HG02588 (cell line): ENCODE data around the gene PARD3B.

ENCODE experiments used
- ATAC-seq: cut with Tn5 transposase; IDR thresholded peaks from one replicate; pipeline ENCODE4 v1.9.1; 2021; ENCODE audit warnings: mild to moderate bottlenecking, moderate library complexity; ENCODE audit not compliant: unreplicated experiment

Gene PARD3B

DNA sequence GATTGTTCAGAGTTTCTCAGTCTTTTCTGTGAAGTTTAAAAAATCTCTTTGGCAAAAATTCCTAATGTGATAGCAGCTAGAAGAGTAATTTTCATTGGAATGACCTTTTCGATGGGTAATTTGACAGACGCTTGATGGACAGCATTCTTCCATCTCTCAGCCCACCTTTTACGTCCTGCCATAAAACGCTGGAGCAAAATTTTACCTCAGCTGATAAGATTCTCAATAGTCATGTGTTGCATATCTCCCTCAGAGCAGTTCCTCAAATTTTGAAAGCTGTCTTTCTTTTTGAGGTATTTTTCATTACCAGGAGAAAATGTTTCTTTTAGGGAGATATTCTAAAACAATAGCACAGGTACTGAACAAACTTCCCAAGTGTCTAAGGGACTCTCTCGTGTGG lies 441.4 kb downstream of the PARD3B start:
- no peak for ATAC-seq

DNA sequence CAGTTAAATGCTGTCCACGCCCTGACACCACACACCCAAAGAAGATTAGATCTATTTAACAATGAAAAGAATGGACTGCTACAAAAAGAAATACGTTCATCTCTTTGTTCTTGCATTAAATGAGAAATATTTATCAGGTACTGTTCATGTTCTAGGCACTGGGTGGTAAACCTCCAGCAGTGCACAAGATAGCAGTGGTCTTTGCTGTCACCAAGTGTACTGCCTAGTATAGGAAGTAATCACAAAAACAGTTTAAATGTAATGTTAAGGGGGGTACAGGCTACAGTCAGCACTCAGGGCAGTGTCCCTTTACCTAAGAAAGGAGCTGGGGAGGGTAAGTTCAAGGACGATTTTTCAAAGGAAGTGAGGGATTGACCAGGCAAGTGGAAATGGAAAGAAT lies 443.6 kb downstream of the PARD3B start:
- no peak for ATAC-seq

- ATAC-seq, result no peak
Measured at GRCh38 chr2:204989877-204990276, 444.6 kb downstream of the PARD3B start.

DNA sequence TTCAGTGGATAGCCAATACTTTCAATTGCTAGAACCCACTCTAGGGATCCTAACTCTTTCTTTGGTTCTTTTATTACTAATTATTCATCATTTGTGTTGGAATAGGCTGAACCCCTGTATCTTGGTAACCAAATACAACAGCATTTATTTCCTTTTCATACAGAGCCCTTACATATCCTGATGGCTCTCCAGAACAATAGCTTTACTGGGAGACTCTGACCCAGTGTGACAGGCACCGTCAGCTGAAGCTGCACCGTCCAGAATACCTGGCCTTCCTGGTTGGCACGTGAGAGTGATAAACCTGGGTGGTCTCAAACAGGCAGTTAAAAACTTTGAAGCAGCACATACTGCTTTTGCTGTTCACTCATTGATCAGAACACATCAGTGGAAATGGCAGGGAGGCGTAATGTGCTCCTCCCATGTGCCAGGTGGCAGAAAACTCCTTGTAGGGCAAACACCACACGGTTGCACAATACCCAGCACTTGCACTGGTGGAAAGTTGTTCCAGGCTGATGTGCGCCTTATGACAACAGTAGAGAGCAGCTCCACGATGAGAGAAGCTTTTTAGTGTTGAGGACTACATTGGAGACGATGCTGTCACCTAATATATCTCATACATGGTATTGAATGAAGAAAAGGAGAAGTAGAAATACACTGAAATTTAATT lies 456.2 kb downstream of the PARD3B start:
- ATAC-seq, result no peak

GRCh38 chr2:205002390-205002789 lies 457.1 kb downstream of the PARD3B start:
- no peak for ATAC-seq

- no peak for ATAC-seq
Measured at GRCh38 chr2:205003288-205003687, 458.0 kb downstream of the PARD3B start.

GRCh38 chr2:205010196-205010595 lies 464.9 kb downstream of the PARD3B start:
- no peak for ATAC-seq

- ATAC-seq, result no peak
Measured at GRCh38 chr2:205011031-205011430, 465.8 kb downstream of the PARD3B start.

DNA sequence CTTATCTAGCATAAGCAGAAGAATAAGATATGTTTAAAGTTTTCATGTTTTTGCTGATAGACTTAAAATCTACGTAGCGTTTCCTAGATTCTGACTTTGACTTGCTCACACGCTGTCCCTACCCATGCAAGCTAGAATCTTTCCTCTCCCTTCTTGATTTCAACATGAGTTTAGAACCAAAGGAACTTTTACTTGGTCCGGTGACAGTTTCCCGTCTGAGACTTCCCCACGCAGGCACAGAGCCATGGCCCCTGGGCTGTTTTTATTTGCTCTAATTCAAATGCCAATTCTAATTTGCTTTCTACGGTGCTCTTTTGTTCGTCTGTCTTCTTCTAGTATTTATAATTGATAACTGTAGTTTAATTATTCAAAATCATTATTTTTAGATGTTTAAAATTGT lies 467.7 kb downstream of the PARD3B start:
- ATAC-seq, result no peak

GRCh38 chr2:205013586-205013985 lies 468.3 kb downstream of the PARD3B start:
- ATAC-seq, result no peak

GRCh38 chr2:205014201-205014600 lies 468.9 kb downstream of the PARD3B start:
- ATAC-seq, result no peak

DNA sequence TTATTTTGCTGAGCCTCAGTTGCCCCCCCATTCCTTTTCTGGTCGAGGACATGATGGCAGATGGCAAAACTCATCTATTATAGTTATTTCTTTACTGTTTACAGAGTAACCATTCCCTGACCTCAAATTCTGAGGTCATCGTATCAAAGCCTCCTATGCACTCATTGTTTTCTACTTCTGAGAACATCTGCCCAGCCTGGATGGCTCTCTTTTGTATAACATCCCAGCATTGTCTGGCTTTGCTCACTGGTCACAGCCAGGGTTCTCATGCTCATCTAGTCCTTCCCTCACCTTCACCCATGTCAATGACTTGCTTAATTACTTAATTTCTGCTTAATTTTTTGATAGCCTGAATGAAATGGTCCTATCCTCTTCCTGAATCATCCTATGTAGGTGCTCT lies 472.1 kb downstream of the PARD3B start:
- ATAC-seq, result no peak

DNA sequence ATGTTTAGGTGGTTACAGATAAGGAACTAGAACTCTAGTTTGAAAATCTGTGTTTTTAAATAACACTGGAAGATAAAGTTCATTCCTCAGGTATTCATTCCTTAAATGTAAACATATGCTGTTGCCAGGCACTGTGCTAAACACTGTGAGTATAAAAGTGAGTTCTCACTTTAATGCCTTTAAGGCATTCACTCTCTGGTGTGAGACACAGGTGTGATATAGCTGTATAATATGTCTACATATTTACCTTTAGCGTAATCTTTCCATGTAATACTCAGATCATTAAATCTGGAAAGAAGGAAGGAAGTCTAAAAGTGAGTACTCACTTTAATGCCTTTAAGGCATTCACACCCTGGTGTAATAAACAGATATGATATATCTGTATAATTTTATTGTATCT lies 472.6 kb downstream of the PARD3B start:
- ATAC-seq, result no peak

DNA sequence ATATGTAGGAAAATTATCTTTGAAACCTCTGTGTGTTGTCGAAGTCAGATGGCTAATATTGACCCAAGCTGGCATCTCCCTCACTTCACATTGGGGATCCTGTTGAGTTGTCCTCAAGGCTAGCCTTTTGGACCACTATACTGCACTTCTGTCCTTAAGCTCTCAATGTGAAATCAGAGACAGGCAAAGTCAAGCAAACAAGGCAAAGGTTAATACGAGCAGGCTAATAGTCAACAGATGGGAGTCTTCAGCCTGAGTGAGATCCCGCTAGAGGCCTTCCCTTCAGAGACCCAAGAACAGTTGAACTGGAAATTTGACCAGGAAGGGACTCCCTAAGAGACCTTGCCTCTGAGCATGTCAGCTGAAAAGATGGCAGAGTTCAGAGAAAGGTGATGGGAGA lies 475.4 kb downstream of the PARD3B start:
- no peak for ATAC-seq

DNA sequence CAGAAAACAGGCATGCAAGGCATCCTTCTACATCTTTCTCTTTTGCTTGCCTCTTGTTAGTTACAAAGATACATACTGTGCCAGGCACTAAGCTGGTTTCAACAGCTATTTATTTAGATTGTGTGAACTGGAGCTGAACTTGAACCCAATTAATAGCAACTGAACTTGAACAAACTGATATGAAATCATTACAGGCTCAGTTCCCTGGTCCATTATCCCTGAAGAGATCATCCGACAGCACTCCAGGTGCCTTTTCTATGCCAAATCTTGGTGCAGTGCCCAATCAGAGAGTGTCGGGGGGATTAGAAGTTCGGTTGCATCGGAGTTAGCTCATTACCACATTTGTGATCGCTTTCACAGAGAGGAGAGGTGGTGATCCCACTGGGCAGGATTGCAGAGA lies 477.6 kb downstream of the PARD3B start:
- ATAC-seq, result no peak

DNA sequence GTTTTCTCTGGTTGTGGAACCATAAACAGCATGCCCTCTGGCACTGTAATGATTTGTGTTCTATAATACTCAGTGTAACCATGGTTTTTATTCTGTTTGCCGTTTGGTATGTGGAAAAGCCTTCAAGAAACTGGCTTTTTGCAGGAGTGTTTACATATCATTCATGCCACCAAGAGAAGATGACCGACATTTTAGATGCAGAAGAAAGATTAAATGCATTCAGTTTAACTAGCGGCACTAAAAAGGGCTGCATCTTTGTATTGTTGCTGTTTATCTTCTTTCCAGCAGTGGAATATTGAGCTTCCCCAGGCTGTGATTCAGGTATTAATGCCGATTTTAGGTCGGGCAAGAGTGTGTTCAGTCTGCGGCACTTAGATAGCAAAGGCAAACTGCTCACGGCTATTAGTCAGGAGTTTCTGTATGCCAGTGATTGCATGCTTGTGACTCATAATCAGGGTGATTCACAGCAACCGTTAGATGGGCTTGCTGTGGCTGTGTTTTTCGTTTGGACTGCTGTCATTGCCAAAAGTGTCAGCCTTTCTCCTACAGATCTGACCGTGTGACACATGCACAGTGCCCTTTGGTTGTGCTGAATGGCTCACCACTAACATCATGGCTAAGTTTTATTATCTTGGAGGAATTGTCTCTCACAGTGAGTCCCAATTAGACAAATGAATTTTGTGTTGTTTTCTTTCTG lies 479.7 kb downstream of the PARD3B start:
- no peak for ATAC-seq

DNA sequence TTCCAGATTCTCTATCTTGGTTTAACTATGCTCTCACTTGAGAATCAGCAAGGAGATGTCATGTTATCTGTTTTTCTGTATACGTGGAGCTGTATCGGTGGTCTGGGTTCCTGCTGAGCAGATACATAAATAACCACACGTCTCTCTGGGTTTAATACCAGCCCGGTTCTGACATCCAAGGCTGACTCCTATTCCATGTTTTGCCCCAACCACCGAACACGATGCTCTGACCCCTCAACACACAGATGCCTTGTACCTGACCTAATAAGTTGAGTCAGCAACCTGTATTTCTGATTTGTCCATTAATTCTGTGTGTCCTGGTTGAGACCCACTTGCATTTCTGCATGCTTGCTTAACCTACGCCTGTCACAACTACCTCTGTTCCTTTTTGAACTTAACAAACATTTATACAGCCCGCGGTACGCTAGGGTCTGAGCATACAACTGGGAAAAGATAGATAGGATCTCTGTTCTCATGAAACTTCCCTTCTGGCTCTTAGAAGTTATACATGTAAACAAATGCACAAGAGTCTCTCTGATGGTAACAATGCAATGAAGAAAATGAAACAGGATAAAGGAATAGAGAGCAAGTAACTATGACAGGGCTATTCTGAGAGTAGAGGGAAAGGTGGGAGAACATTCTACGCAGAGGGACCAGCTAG lies 480.4 kb downstream of the PARD3B start:
- ATAC-seq, result no peak

GRCh38 chr2:205030695-205031094 lies 485.4 kb downstream of the PARD3B start:
- ATAC-seq, result no peak

DNA sequence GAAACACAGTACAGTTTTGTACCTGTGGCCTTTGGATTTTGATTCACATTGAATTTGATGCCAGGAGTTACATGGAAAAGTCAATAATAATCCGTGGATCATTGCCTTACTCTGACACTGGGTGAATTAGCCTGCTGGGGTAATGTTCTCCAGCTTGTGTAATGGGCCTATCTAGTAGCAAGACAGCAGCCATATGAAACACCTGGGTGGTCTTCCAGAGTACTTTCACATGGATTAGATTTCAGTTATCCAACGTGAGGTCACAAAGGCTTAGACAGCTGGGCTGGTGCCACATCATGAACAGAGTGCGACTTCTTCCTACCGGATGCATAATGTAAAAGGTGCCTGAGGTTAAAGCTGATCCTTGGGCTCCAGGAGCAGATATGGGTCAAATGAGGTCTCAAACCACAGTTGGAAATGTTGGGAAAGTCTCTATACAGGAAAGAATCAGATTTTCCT lies 486.8 kb downstream of the PARD3B start:
- no peak for ATAC-seq

DNA sequence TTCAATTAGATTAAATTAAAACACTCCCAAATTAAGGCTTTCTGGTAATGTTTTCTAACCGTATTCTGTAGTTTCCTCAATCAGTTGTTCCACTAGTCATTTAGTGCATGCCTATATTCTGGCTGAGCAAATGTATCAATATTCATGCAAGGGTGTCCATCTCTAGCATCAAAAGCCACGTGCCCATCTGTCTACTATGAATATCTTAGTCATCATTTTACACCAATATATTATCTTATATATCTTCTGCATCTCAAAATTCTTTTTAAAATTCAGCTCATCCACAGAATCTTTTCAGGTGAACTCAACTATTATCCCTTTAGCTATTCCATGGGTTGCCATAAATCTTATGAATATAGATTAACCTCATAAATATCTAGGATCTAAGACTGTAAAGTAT lies 488.2 kb downstream of the PARD3B start:
- ATAC-seq, result no peak

DNA sequence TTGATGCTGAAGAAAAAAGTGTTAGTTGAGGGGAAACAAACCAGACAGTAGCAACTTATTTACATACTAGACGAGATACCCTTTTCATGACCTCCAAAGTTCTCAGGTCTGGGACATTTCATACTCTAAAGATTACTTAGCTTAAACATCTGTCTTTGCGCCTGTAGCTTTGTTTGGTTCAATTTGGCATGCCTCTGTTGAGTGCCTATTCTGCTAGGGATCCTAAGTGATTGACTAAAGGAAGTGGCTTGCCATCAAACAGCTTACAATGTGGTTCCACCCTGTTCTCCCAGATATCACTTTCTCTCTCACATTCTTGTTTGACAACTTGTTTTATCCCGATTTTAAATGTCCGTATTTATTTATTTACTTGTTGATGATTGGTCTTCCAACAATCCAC lies 488.8 kb downstream of the PARD3B start:
- ATAC-seq, result no peak

- no peak for ATAC-seq
Measured at GRCh38 chr2:205040323-205040722, 495.0 kb downstream of the PARD3B start.
